Tongue (tissue), 3 donors: ENCODE results near the gene CSK. TPM values are rescaled to one million over a fixed set of nuclear protein-coding genes. Genes with fewer than 3 reads are reported as not detected.
A peak's percentile ranks its signal among the peaks of the same experiment; 100 is the strongest.

Experiments
- DNase-seq: peaks from one replicate; pipeline ENCODE4 v3.0.0-alpha.2; 2015
- small RNA-seq: library from RNA; depleted of rRNA; stranded (forward); fragments of <200 nt; gene quantifications from one replicate; pipeline ENCODE3, GENCODE V24; 2014; ENCODE audit warnings: low replicate concordance
- total RNA-seq: library from RNA; depleted of rRNA; stranded (reverse); fragments of >200 nt; gene quantifications from one replicate; pipeline ENCODE4 v1.2.3, GENCODE V29; 2014

The CSK gene
- total RNA-seq, 1 donor from 2014 or later, result 27.6 TPM

DNA sequence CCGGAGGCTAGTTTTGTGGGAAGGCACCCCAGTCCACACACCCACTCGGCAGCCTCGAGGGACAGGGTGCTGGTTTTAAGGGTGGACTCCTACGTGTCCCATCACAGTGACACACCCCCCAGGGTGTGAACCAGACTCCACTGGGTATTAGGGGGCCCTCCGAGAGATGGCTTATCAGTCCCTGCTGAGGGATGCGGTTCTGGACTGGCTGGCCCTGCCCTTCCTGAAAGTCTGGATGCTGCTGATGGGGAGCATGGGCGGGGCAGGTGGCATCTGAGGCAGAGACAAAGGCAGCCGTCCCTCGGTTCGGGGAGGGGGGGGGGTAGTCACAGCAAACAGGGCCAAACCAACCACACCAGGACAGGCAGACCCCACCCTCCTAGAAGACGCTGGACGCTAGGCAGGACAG lies 62.0 kb downstream of the CSK start:
- peak; percentile 20 for DNase-seq

- no peak for DNase-seq
These were observed 62.7 kb downstream of the CSK start for GRCh38 chr15:74844319-74845207.

GRCh38 chr15:74845208-74845568 lies 63.3 kb downstream of the CSK start:
- DNase-seq, result no peak

GRCh38 chr15:74845581-74845980 lies 63.7 kb downstream of the CSK start:
- no peak for DNase-seq

GRCh38 chr15:74847432-74847831 lies 65.6 kb downstream of the CSK start:
- DNase-seq, result no peak

GRCh38 chr15:74850393-74850792 lies 68.5 kb downstream of the CSK start:
- DNase-seq, result no peak

- DNase-seq, result no peak
These were observed 70.1 kb downstream of the CSK start for GRCh38 chr15:74851960-74852359.

Small RNAs within 50 kb of the gene (small RNA-seq; reads per million reads assigned to genes)
- gene CPLX3, result not detected
- not detected for gene MIR4513
- gene MIR6882, result 0.42 reads per million, percentile 67 among the genes with 10 or more reads in this experiment

Other genes with a start within 250 kb of the CSK start
- gene ARID3B, start 240.9 kb upstream of the CSK start, total RNA-seq, result 4.1 TPM
- gene CLK3, start 166.2 kb upstream of the CSK start, total RNA-seq, result 54.6 TPM
- 18.8 TPM for gene EDC3, start 86.1 kb upstream of the CSK start, total RNA-seq
- gene CYP1A1, start 56.6 kb upstream of the CSK start, total RNA-seq, result 0.51 TPM
- gene CYP1A2, start 33.2 kb upstream of the CSK start, total RNA-seq, result not detected
- not detected for gene LMAN1L, start 30.8 kb downstream of the CSK start, total RNA-seq
- gene CPLX3, start 44.5 kb downstream of the CSK start, total RNA-seq, result not detected
- gene ULK3, start 61.1 kb downstream of the CSK start, total RNA-seq, result 49.2 TPM
- gene SCAMP2, start 91.3 kb downstream of the CSK start, total RNA-seq, result 49.9 TPM
- 81.8 TPM for gene MPI, start 108.0 kb downstream of the CSK start, total RNA-seq
- 76.3 TPM for gene FAM219B, start 124.8 kb downstream of the CSK start, total RNA-seq
- 143 TPM for gene COX5A, start 156.0 kb downstream of the CSK start, total RNA-seq
- 3.3 TPM for gene RPP25, start 174.7 kb downstream of the CSK start, total RNA-seq
- 0.62 TPM for gene SCAMP5, start 213.5 kb downstream of the CSK start, total RNA-seq
- 9.9 TPM for gene PPCDC, start 241.5 kb downstream of the CSK start, total RNA-seq